KMS-11 (cell line): ENCODE measurements around the gene ZDHHC22.

Experiments
- H2AFZ ChIP-seq: fragments of 200-600 bp; sonication (generic); 2 replicates; pipeline ENCODE4 v1.6.1; 2016; ENCODE audit warnings: antibody characterized with exemption, mixed run types, low read depth
- H3K27ac ChIP-seq: fragments of 200-600 bp; sonication (generic); 2 replicates; pipeline ENCODE4 v1.6.1; 2016; ENCODE audit warnings: mild to moderate bottlenecking, mixed run types
- H3K27me3 ChIP-seq: fragments of 200-600 bp; sonication (generic); 2 replicates; pipeline ENCODE4 v1.6.1; 2017; ENCODE audit warnings: mild to moderate bottlenecking, low read depth, mixed run types, moderate library complexity; ENCODE audit not compliant: insufficient read depth
- H3K36me3 ChIP-seq: fragments of 200-600 bp; sonication (generic); 2 replicates; pipeline ENCODE4 v1.6.1; 2017; ENCODE audit warnings: mild to moderate bottlenecking, mixed run types; ENCODE audit not compliant: insufficient read depth
- H3K4me1 ChIP-seq: fragments of 200-600 bp; sonication (generic); 2 replicates; pipeline ENCODE4 v1.6.1; 2016; ENCODE audit warnings: mild to moderate bottlenecking, low read depth, mixed run types; ENCODE audit not compliant: poor library complexity, severe bottlenecking
- H3K4me2 ChIP-seq: fragments of 200-600 bp; sonication (generic); 2 replicates; pipeline ENCODE4 v1.7.0; 2016; ENCODE audit warnings: mild to moderate bottlenecking, mixed run types
- H3K4me3 ChIP-seq: fragments of 200-600 bp; sonication (generic); IDR thresholded peaks from 2 replicates; pipeline ENCODE4 v1.6.1; 2017; ENCODE audit warnings: low read depth, low read length, mixed read lengths; ENCODE audit not compliant: insufficient read depth
- H3K79me2 ChIP-seq: fragments of 200-600 bp; sonication (generic); 2 replicates; pipeline ENCODE4 v1.6.1; 2016; ENCODE audit warnings: low read depth, mixed run types; ENCODE audit not compliant: insufficient read depth
- H3K9ac ChIP-seq: fragments of 200-600 bp; sonication (generic); 2 replicates; pipeline ENCODE4 v1.6.1; 2016; ENCODE audit warnings: mild to moderate bottlenecking, mixed run types
- H4K20me1 ChIP-seq: fragments of 200-600 bp; sonication (generic); 2 replicates; pipeline ENCODE4 v1.6.1; 2016; ENCODE audit warnings: mild to moderate bottlenecking, mixed run types; ENCODE audit not compliant: insufficient read depth
- TF ChIP-seq, protein P1 (sequence below): fragments of 200-600 bp; sonication (generic); conservative IDR thresholded peaks from 2 replicates; pipeline ENCODE4 v1.6.1; 2017; ENCODE audit warnings: low read depth, mild to moderate bottlenecking, antibody characterized with exemption, low read length, moderate library complexity, mixed read lengths

The ZDHHC22 gene

DNA sequence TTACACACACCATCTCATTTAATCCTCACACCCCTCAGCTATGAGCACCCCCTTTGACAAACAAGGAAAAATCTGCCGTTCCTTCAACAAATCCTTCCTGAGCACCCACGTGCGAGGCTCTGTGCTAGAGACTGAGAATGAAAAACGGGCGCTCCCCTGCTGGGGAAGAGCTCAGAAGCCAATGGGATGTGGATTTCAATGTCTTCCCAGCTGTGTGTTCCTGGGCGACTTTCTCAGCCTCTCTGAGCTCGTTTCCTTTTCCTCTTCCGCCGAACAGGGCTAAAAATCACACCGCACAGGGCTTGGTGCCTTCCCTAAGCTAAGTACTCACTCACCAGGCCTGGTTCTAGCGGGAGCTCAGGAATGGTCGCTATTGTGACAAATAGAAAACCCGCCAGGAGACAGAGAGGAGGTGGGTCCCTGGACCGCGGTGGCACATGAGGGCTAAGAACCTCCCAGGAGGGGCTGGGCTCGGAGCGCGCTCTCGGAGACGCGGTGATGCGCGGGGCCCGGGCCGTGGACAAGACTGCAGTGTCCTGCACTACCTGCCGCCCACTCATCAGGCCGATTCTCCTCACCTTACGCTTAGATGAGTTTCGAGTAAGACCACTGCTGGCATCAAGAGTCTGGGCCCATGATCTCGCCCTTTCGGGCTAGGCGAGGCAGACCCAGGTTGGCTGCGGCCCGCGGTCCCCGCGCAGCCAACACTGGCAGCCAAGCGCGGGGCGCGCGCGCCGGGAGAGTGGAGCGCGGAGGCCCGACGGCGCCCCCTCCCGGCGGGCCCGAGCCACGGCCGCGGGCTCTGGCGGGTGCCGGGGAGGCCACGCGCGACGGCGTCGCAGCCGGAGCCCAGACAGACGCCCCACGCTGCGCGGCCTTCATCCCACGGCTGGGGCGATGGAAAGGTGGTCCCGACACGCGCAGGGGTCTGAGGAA lies 17.0 kb downstream of the ZDHHC22 start:
- TF ChIP-seq, protein P1, sequence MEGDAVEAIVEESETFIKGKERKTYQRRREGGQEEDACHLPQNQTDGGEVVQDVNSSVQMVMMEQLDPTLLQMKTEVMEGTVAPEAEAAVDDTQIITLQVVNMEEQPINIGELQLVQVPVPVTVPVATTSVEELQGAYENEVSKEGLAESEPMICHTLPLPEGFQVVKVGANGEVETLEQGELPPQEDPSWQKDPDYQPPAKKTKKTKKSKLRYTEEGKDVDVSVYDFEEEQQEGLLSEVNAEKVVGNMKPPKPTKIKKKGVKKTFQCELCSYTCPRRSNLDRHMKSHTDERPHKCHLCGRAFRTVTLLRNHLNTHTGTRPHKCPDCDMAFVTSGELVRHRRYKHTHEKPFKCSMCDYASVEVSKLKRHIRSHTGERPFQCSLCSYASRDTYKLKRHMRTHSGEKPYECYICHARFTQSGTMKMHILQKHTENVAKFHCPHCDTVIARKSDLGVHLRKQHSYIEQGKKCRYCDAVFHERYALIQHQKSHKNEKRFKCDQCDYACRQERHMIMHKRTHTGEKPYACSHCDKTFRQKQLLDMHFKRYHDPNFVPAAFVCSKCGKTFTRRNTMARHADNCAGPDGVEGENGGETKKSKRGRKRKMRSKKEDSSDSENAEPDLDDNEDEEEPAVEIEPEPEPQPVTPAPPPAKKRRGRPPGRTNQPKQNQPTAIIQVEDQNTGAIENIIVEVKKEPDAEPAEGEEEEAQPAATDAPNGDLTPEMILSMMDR = no peak
- Histone ChIP-seq H3K27me3 (peaks cover 8% of the 10 kb centered on the region; the same call in 1 of the 2 replicates), H3K4me2 (no peak overlapping the region), H3K4me1 (peaks cover 31% of the 10 kb centered on the region), H3K27ac (no peak overlapping the region), H3K4me3 (no peak overlapping the region), H3K79me2 (no peaks in the 10 kb centered on the region), H4K20me1 (no peaks in the 10 kb centered on the region), H3K9ac (no peak overlapping the region), H2AFZ (no peak overlapping the region), H3K36me3 (no peaks in the 10 kb centered on the region)

DNA sequence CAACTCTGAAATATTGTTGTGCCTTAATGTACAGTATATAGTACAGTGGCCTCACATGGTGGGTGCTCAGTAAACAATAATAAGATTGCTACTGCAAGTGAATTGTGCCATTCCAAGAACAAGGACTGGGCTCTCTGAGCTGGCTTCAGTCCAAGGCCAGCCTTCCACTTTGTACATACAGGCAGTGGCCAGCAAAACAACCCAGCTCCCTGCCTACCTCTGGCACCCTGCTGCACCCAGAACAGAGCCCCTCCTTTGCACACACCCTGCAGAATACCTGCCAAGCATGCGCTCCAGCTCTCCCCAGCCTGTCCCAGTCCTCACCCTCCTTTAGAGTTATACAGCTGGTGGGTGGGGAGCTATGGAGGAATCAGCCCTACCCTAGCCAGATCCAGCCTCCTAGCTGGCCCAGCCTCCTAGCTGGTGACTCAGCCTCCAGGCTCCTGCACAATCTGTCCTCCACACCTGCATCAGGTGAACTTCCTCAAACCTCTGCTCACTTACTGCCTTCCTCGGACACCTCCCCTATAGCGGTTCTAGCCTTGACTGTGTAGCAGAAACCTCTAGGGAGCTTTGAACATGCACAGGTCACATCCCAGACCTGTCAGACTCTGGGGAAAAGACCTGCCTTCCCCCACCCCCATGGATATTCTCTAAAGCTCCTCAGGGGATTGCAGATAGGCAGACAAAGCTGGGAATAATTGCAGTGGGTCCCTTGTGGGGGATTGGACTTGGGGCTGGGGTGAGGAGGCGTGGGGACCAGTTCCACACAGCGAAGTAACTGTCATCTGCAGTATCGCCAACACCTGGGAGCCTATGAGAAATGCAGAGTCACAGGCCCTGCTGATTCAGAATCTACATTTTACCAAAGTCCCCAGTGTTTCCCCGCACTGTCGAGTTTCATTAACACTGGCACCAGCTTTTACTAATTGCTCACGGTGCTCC lies 17.9 kb downstream of the ZDHHC22 start:
- Histone ChIP-seq H3K4me3 (no peak overlapping the region), H3K4me2 (no peak overlapping the region), H3K79me2 (no peaks in the 10 kb centered on the region), H3K4me1 (peaks cover 34% of the 10 kb centered on the region), H3K9ac (no peak overlapping the region), H2AFZ (no peak overlapping the region), H3K27me3 (peaks cover 4% of the 10 kb centered on the region; the same call in 1 of the 2 replicates), H3K36me3 (no peaks in the 10 kb centered on the region), H3K27ac (no peak overlapping the region), H4K20me1 (no peaks in the 10 kb centered on the region)
- TF ChIP-seq, protein P1 = no peak

DNA sequence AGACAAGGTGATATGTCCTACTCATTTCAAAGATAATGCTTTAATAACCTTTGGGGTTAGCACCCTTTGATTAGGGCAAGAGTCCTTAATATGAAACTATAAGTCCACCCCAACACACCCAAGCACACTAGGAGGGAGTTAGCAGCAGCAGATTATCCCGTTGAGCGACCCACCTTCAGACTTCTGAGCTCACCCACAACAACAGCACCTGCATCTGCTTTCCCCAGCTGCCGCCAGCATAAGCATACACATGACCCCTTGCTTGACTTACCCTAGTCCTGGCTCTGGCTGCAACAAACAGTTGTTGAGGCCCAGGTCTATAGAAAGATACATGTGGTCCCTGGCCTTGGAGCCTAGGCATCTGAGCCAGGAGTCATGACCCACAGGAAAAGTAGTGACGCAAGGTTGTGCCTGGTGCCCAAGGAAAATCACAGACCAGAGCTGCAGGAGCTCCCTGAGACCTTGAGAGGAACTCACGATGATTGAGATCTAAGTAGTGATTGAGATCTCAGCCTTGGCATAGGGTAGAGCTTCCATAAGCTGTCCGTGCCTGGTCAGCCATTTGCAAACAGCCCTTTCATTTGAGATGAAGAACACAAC lies 19.0 kb downstream of the ZDHHC22 start:
- H3K4me2 ChIP-seq = peak overlapping the region; percentile 97; the same call in 1 of the 2 replicates
- H3K27me3 ChIP-seq = peaks cover 4% of the 10 kb centered on the region; the same call in 1 of the 2 replicates
- H3K9ac ChIP-seq = no peak overlapping the region
- no peak overlapping the region for H2AFZ ChIP-seq
- TF ChIP-seq, protein P1 = no peak
- no peaks in the 10 kb centered on the region for H4K20me1 ChIP-seq
- H3K27ac ChIP-seq = no peak overlapping the region
- peaks cover 34% of the 10 kb centered on the region for H3K4me1 ChIP-seq
- H3K36me3 ChIP-seq = no peaks in the 10 kb centered on the region
- H3K4me3 ChIP-seq = no peak overlapping the region
- no peaks in the 10 kb centered on the region for H3K79me2 ChIP-seq
